PC-9 (cell line): Measurements from ENCODE around the gene C3AR1. TPM values are rescaled to one million over a fixed set of nuclear protein-coding genes. Genes with fewer than 3 reads are reported as not detected.
A peak's percentile ranks its signal among the peaks of the same experiment; 100 is the strongest.

Experiments
- BruUV-seq: library from RNA; stranded (reverse); fragments of 400-500 nt; replicated peaks from 2 replicates; lab custom pipeline; 2021; lab: Mats Ljungman, UMichigan
- CTCF ChIA-PET: fragments of 300-600 bp; sonication (Branson Sonifier 250); formaldehyde crosslinking; loops from one replicate; lab custom pipeline; 2022; ENCODE audit warnings: antibody characterized with exemption; lab: Charles Lee
- POLR2A ChIA-PET: fragments of 300-600 bp; sonication (Branson Sonifier 250); formaldehyde crosslinking; loops from one replicate; lab custom pipeline; 2022; ENCODE audit warnings: antibody characterized with exemption; ENCODE audit not compliant: unreplicated experiment; lab: Charles Lee
- DNase-seq, 2 experiments: peaks; one replicate each; pipeline versions ENCODE4 v3.0.0 to v3.0.0-alpha.2; 2015 to 2022; ENCODE audit warnings: mixed read lengths in 1 of 2
- H2AFZ ChIP-seq: fragments of 200-600 bp; sonication (generic); 2 replicates; pipeline ENCODE4 v1.8.1; 2017; ENCODE audit warnings: antibody characterized with exemption
- H3F3A ChIP-seq: fragments of 200-600 bp; sonication (generic); 2 replicates; pipeline ENCODE4 v1.8.1; 2017; ENCODE audit warnings: antibody characterized with exemption, mild to moderate bottlenecking, low read depth; ENCODE audit not compliant: insufficient read depth
- H3K27ac ChIP-seq: fragments of 200-600 bp; sonication (generic); 2 replicates; pipeline ENCODE4 v1.6.1; 2016; ENCODE audit warnings: mixed run types
- H3K27me3 ChIP-seq: fragments of 200-600 bp; sonication (generic); 2 replicates; pipeline ENCODE4 v1.6.1; 2016; ENCODE audit warnings: low read depth, mixed run types; ENCODE audit not compliant: insufficient read depth
- H3K36me3 ChIP-seq: fragments of 200-600 bp; sonication (generic); 2 replicates; pipeline ENCODE4 v1.6.1; 2016; ENCODE audit warnings: low read depth, mixed run types
- H3K4me1 ChIP-seq: fragments of 200-600 bp; sonication (generic); replicated peaks from 2 replicates; pipeline ENCODE4 v1.6.1; 2016; ENCODE audit warnings: mixed run types; ENCODE audit not compliant: insufficient read depth
- H3K4me2 ChIP-seq: fragments of 200-600 bp; sonication (generic); 2 replicates; pipeline ENCODE4 v1.6.1; 2017; ENCODE audit warnings: mixed run types
- H3K4me3 ChIP-seq: fragments of 200-600 bp; sonication (generic); 2 replicates; pipeline ENCODE4 v1.6.1; 2016; ENCODE audit warnings: mixed run types
- H3K79me2 ChIP-seq: fragments of 200-600 bp; sonication (generic); 2 replicates; pipeline ENCODE4 v1.6.1; 2017; ENCODE audit warnings: low read depth, mixed run types
- H3K9me2 ChIP-seq: fragments of 200-600 bp; sonication (generic); 2 replicates; pipeline ENCODE4 v1.8.1; 2017; ENCODE audit warnings: mild to moderate bottlenecking; ENCODE audit not compliant: insufficient read depth
- H3K9me3 ChIP-seq: fragments of 200-600 bp; sonication (generic); 2 replicates; pipeline ENCODE4 v1.8.1; 2016; ENCODE audit warnings: low read depth; ENCODE audit not compliant: insufficient read depth
- H4K20me1 ChIP-seq: fragments of 200-600 bp; sonication (generic); 2 replicates; pipeline ENCODE4 v1.8.1; 2017; ENCODE audit not compliant: insufficient read depth
- EZH2 ChIP-seq: fragments of 200-600 bp; sonication (generic); IDR thresholded peaks from 2 replicates; pipeline ENCODE4 v1.8.0; 2017; ENCODE audit warnings: antibody characterized with exemption, low read depth
- intact Hi-C: fragments of 100-400 bp; cut with micrococcal nuclease; formaldehyde crosslinking; loops from one replicate; pipeline ENCODE4 v1.10.0; 2022; ENCODE audit not compliant: unreplicated experiment
- total RNA-seq: library from RNA; stranded (reverse); gene quantifications from 2 replicates; pipeline ENCODE4 v1.2.3, GENCODE V29; 2021
- TF ChIP-seq, protein P1 (sequence below): fragments of 200-600 bp; sonication (generic); conservative IDR thresholded peaks from 2 replicates; pipeline ENCODE4 v1.6.1; 2017; ENCODE audit warnings: mixed run types, antibody characterized with exemption, mild to moderate bottlenecking, moderate library complexity

Gene C3AR1
- total RNA-seq, 1 experiment from 2014 or later: not detected

- no peaks in the 10 kb centered on the region for H3K9me3 ChIP-seq
- H3K9me2 ChIP-seq: no peaks in the 10 kb centered on the region
- no peak overlapping the region for H3K4me2 ChIP-seq
- no peak overlapping the region for H3K4me3 ChIP-seq
- CTCF ChIA-PET: no interaction called here
- peaks cover 12% of the 10 kb centered on the region for H3K4me1 ChIP-seq
- H4K20me1 ChIP-seq: no peaks in the 10 kb centered on the region
- no peak for DNase-seq
- H3K27ac ChIP-seq: no peak overlapping the region
- POLR2A ChIA-PET: no interaction called here
- H3K27me3 ChIP-seq: peaks cover 33% of the 10 kb centered on the region
- H3K79me2 ChIP-seq: no peaks in the 10 kb centered on the region
- no peaks in the 10 kb centered on the region for H3K36me3 ChIP-seq
- no TSS peak for BruUV-seq
- H2AFZ ChIP-seq: no peak overlapping the region
- intact Hi-C loops: no loop called here
- no peak for TF ChIP-seq EZH2
- TF ChIP-seq, protein P1, sequence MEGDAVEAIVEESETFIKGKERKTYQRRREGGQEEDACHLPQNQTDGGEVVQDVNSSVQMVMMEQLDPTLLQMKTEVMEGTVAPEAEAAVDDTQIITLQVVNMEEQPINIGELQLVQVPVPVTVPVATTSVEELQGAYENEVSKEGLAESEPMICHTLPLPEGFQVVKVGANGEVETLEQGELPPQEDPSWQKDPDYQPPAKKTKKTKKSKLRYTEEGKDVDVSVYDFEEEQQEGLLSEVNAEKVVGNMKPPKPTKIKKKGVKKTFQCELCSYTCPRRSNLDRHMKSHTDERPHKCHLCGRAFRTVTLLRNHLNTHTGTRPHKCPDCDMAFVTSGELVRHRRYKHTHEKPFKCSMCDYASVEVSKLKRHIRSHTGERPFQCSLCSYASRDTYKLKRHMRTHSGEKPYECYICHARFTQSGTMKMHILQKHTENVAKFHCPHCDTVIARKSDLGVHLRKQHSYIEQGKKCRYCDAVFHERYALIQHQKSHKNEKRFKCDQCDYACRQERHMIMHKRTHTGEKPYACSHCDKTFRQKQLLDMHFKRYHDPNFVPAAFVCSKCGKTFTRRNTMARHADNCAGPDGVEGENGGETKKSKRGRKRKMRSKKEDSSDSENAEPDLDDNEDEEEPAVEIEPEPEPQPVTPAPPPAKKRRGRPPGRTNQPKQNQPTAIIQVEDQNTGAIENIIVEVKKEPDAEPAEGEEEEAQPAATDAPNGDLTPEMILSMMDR: no peak
- peaks cover 17% of the 10 kb centered on the region for H3F3A ChIP-seq
Measured at GRCh38 chr12:8014836-8015235, 51.3 kb downstream of the C3AR1 start.

DNA sequence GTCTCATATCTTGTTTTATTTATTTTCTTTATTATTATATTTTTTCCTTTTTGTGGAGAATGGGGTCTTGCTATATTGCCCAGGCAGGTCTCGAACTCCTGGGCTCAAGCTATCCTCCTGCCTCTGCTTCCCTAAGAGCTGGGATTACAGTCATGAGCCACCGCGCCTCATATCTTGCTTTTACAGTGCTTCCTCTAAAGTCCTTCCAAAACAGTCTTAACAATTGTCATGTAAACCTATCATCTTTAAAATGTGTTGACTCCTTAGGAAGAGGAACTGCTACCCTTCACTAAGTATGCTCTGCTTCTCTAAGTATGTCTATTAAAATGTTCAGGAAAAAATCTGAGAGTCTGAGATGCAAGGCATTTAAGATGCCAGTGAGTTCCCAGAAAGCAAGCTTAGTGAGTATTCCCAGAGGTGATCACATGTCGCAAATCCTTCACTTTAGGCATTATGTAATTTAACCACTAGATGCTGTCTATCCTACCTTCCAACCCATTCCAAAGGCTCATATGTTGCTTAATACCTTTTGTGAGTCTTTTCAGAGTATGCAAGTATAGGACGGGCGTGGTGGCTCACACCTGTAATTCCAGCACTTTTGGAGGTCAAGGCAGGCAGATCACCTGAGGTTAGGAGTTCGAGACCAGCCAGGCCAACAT, 53.4 kb downstream of the C3AR1 start:
- Histone ChIP-seq H3F3A (peaks cover 17% of the 10 kb centered on the region), H3K9me2 (no peaks in the 10 kb centered on the region), H3K36me3 (no peaks in the 10 kb centered on the region), H3K79me2 (no peaks in the 10 kb centered on the region), H2AFZ (no peak overlapping the region), H3K4me3 (no peak overlapping the region), H3K4me1 (peaks cover 6% of the 10 kb centered on the region), H4K20me1 (no peaks in the 10 kb centered on the region), H3K27ac (no peak overlapping the region), H3K4me2 (no peak overlapping the region), H3K9me3 (no peaks in the 10 kb centered on the region), H3K27me3 (peaks cover 12% of the 10 kb centered on the region)
- TF ChIP-seq EZH2: no peak
- TF ChIP-seq, protein P1: no peak
- ChIA-PET CTCF (interaction anchor here (0.7 kb wide), 1 partner anchor 532 kb away, joined by 5 read pairs; no protein-coding TSS in a partner anchor), POLR2A (interaction anchor here (0.6 kb wide), 1 partner anchor 26 kb away, joined by 39 read pairs; no protein-coding TSS in a partner anchor)
- DNase-seq: peak in 1 of 2 experiments; percentile 55
- intact Hi-C loops: no loop called here
- no TSS peak for BruUV-seq

- no TSS peak for BruUV-seq
- no peaks in the 10 kb centered on the region for H4K20me1 ChIP-seq
- intact Hi-C loops: no loop called here
- H2AFZ ChIP-seq: no peak overlapping the region
- peaks cover 17% of the 10 kb centered on the region for H3F3A ChIP-seq
- H3K4me2 ChIP-seq: peak overlapping the region; percentile 15; the same call in 1 of the 2 replicates
- POLR2A ChIA-PET: interaction anchor here (0.5 to 0.7 kb wide), 3 partner anchors 91 to 428 kb away, joined by 3 to 37 read pairs (median 4); no protein-coding TSS in a partner anchor
- H3K9me2 ChIP-seq: no peaks in the 10 kb centered on the region
- H3K9me3 ChIP-seq: no peaks in the 10 kb centered on the region
- DNase-seq: peak in 1 of 2 experiments; percentile 85
- H3K27ac ChIP-seq: peak overlapping the region; percentile 26
- CTCF ChIA-PET: interaction anchor here (0.7 to 0.9 kb wide), 2 partner anchors 67 to 78 kb away, joined by 4 to 7 read pairs; no protein-coding TSS in a partner anchor
- no peak overlapping the region for H3K4me3 ChIP-seq
- H3K36me3 ChIP-seq: no peaks in the 10 kb centered on the region
- H3K27me3 ChIP-seq: no peaks in the 10 kb centered on the region
- H3K4me1 ChIP-seq: peaks cover 6% of the 10 kb centered on the region
- TF ChIP-seq, protein P1: no peak
- no peak for TF ChIP-seq EZH2
- H3K79me2 ChIP-seq: no peaks in the 10 kb centered on the region
Measured at GRCh38 chr12:8011331-8011730, 54.8 kb downstream of the C3AR1 start.

Other genes starting within 250 kb of the C3AR1 start
- 0.13 TPM in 1 of 2 replicates, not detected in the other for gene SLC2A14, start 193.4 kb downstream of the C3AR1 start, total RNA-seq
- 24.9 and 26.2 TPM in 2 replicates for gene SLC2A3, start 130.2 kb downstream of the C3AR1 start, total RNA-seq
- gene FOXJ2, start 33.6 kb downstream of the C3AR1 start, total RNA-seq: 28.2 and 30.3 TPM in 2 replicates
- 26.5 and 28.1 TPM in 2 replicates for gene NECAP1, start 15.9 kb upstream of the C3AR1 start, total RNA-seq
- gene CLEC4A, start 57.3 kb upstream of the C3AR1 start, total RNA-seq: not detected in 2 replicates
- gene ZNF705A, start 90.7 kb upstream of the C3AR1 start, total RNA-seq: not detected in 2 replicates
- gene FAM90A1, start 161.3 kb upstream of the C3AR1 start, total RNA-seq: 1.6 and 1.7 TPM in 2 replicates